AG08395 (cell line): ENCODE results near the gene EHD2.
A peak's percentile ranks its signal among the peaks of the same experiment; 100 is the strongest.
"Not testable (repeated sequence)": the region's sequence is repeated elsewhere in the genome, so short reads cannot be mapped to it uniquely, and the experiment has no call there.

ENCODE experiments used
- DNase-seq: peaks from one replicate; pipeline ENCODE4 v3.0.0; 2012; ENCODE audit warnings: mixed read lengths, low spot score

The EHD2 gene

GRCh38 chr19:47752440-47753211 lies 39.4 kb downstream of the EHD2 start:
- DNase-seq: no peak

- DNase-seq: no peak
These were observed 41.2 kb downstream of the EHD2 start for GRCh38 chr19:47754206-47755064.

GRCh38 chr19:47755065-47755761 lies 42.0 kb downstream of the EHD2 start:
- no peak for DNase-seq

GRCh38 chr19:47755762-47756626 lies 42.8 kb downstream of the EHD2 start:
- no peak for DNase-seq

- no peak for DNase-seq
These were observed 43.4 kb downstream of the EHD2 start for GRCh38 chr19:47756627-47756929.

- no peak for DNase-seq
These were observed 43.9 kb downstream of the EHD2 start for GRCh38 chr19:47756953-47757608.

GRCh38 chr19:47757617-47758442 lies 44.6 kb downstream of the EHD2 start:
- DNase-seq: no peak

- DNase-seq: no peak
These were observed 45.2 kb downstream of the EHD2 start for GRCh38 chr19:47758443-47758804.

- DNase-seq: no peak
These were observed 47.4 kb downstream of the EHD2 start for GRCh38 chr19:47760632-47760999.

- no peak for DNase-seq
These were observed 48.3 kb downstream of the EHD2 start for GRCh38 chr19:47761566-47761965.

- DNase-seq: no peak
These were observed 48.9 kb downstream of the EHD2 start for GRCh38 chr19:47762151-47762550.

- no peak for DNase-seq
These were observed 49.5 kb downstream of the EHD2 start for GRCh38 chr19:47762615-47763308.

GRCh38 chr19:47764705-47765104 lies 51.5 kb downstream of the EHD2 start:
- DNase-seq: not testable (repeated sequence)

GRCh38 chr19:47765523-47766358 lies 52.5 kb downstream of the EHD2 start:
- peak; percentile 70 for DNase-seq

- DNase-seq: no peak
These were observed 53.1 kb downstream of the EHD2 start for GRCh38 chr19:47766359-47766620.

GRCh38 chr19:47766670-47767069 lies 53.4 kb downstream of the EHD2 start:
- no peak for DNase-seq

- no peak for DNase-seq
These were observed 54.1 kb downstream of the EHD2 start for GRCh38 chr19:47767349-47767748.

- DNase-seq: no peak
These were observed 55.4 kb downstream of the EHD2 start for GRCh38 chr19:47768604-47769003.

- DNase-seq: no peak
These were observed 56.3 kb downstream of the EHD2 start for GRCh38 chr19:47769534-47769933.
